IMR-90 (cell line): Measurements from ENCODE around the gene CDC73. TPM values are rescaled to one million over a fixed set of nuclear protein-coding genes. Genes with fewer than 3 reads are reported as not detected.

ENCODE experiments used
- ATAC-seq: fragments of 200-7000 bp; cut with Tn5 transposase; 2 replicates; pipeline ENCODE4 v1.9.1; 2020; ENCODE audit warnings: low read depth, mild to moderate bottlenecking, moderate library complexity
- BruUV-seq: library from RNA; stranded (reverse); fragments of 400-500 nt; replicated peaks from 2 replicates; lab custom pipeline; 2021; lab: Mats Ljungman, UMichigan
- CTCF ChIA-PET: fragments of 300-600 bp; formaldehyde crosslinking; extraction: SDS; loops from one replicate; lab custom pipeline; 2021; ENCODE audit warnings: antibody characterized with exemption; lab: Yijun Ruan, JAX
- POLR2A ChIA-PET: fragments of 300-600 bp; sonication (Branson Sonifier 250); formaldehyde crosslinking; loops from one replicate; lab custom pipeline; 2022; ENCODE audit warnings: antibody characterized with exemption; ENCODE audit not compliant: unreplicated experiment; lab: Charles Lee
- DNase-seq: peaks from one replicate; pipeline ENCODE4 v3.0.0; 2013
- H2AFZ ChIP-seq: replicated peaks from 2 replicates; pipeline ENCODE3; 2013; ENCODE audit warnings: low read length, mild to moderate bottlenecking; ENCODE audit not compliant: poor library complexity
- H2AK5ac ChIP-seq: 2 replicates; pipeline ENCODE4 v1.6.1; 2013; ENCODE audit warnings: low read depth, low read length, inconsistent platforms
- H2AK9ac ChIP-seq: replicated peaks from 2 replicates; pipeline ENCODE3; 2013; ENCODE audit warnings: mild to moderate bottlenecking, low read depth, low read length, moderate library complexity; ENCODE audit not compliant: poor library complexity
- H2BK120ac ChIP-seq: 2 replicates; pipeline ENCODE4 v1.6.1; 2013; ENCODE audit warnings: low read depth, low read length, inconsistent platforms
- H2BK15ac ChIP-seq: 3 replicates; pipeline ENCODE4 v1.6.1; 2013; ENCODE audit warnings: low read depth, low read length, inconsistent platforms
- H2BK20ac ChIP-seq: 2 replicates; pipeline ENCODE4 v1.6.1; 2013; ENCODE audit warnings: low read depth, mild to moderate bottlenecking, inconsistent platforms, low read length, moderate library complexity
- H2BK5ac ChIP-seq: 2 replicates; pipeline ENCODE4 v1.6.1; 2013; ENCODE audit warnings: mild to moderate bottlenecking, low read depth, low read length, inconsistent platforms; ENCODE audit not compliant: poor library complexity, severe bottlenecking
- H3K14ac ChIP-seq: replicated peaks from 2 replicates; pipeline ENCODE4 v1.6.1; 2013; ENCODE audit warnings: low read depth, low read length, inconsistent platforms
- H3K18ac ChIP-seq: 2 replicates; pipeline ENCODE4 v1.6.1; 2013; ENCODE audit warnings: low read depth, low read length, control low read depth
- H3K23ac ChIP-seq: 2 replicates; pipeline ENCODE4 v1.6.1; 2013; ENCODE audit warnings: low read depth, low read length, inconsistent platforms
- H3K27ac ChIP-seq: 2 replicates; pipeline ENCODE4 v1.5.1; 2013; ENCODE audit warnings: mild to moderate bottlenecking, control low read depth, low read length; ENCODE audit not compliant: insufficient read depth
- H3K27me3 ChIP-seq: 2 replicates; pipeline ENCODE4 v1.6.1; 2013; ENCODE audit warnings: low read length; ENCODE audit not compliant: control insufficient read depth, insufficient read depth
- H3K36me3 ChIP-seq: 2 replicates; pipeline ENCODE4 v1.6.1; 2013; ENCODE audit warnings: low read length, mixed read lengths; ENCODE audit not compliant: control insufficient read depth, insufficient read depth
- H3K4ac ChIP-seq: 2 replicates; pipeline ENCODE4 v1.6.1; 2013; ENCODE audit warnings: low read depth, low read length, inconsistent platforms
- H3K4me1 ChIP-seq: 2 replicates; pipeline ENCODE4 v1.6.1; 2013; ENCODE audit warnings: low read length, mixed read lengths; ENCODE audit not compliant: control insufficient read depth, insufficient read depth
- H3K4me2 ChIP-seq: 2 replicates; pipeline ENCODE4 v1.6.1; 2013; ENCODE audit warnings: low read depth, mild to moderate bottlenecking, control low read depth, low read length, moderate library complexity
- H3K4me3 ChIP-seq: 2 replicates; pipeline ENCODE4 v1.5.1; 2013; ENCODE audit warnings: low read depth, mild to moderate bottlenecking, control low read depth, low read length, moderate library complexity; ENCODE audit not compliant: insufficient read depth
- H3K56ac ChIP-seq: 2 replicates; pipeline ENCODE4 v1.6.1; 2013; ENCODE audit warnings: low read length, inconsistent platforms; ENCODE audit not compliant: insufficient read depth; ENCODE audit errors: extremely low read depth
- H3K79me1 ChIP-seq, 2 experiments: 2 replicates each; pipeline ENCODE4 v1.6.1; 2013; ENCODE audit warnings: low read length in 2 of 2, inconsistent platforms in 1 of 2, low read depth in 1 of 2
- H3K9ac ChIP-seq: 2 replicates; pipeline ENCODE4 v1.6.1; 2013; ENCODE audit warnings: low read depth, low read length, control low read depth
- H3K9me1 ChIP-seq: 2 replicates; pipeline ENCODE4 v1.6.1; 2013; ENCODE audit warnings: low read length, inconsistent platforms; ENCODE audit not compliant: insufficient read depth
- H3K9me3 ChIP-seq: 2 replicates; pipeline ENCODE4 v1.6.1; 2013; ENCODE audit warnings: low read length; ENCODE audit not compliant: control insufficient read depth, insufficient read depth
- H4K20me1 ChIP-seq: 2 replicates; pipeline ENCODE4 v1.6.1; 2013; ENCODE audit warnings: low read length, inconsistent platforms; ENCODE audit not compliant: insufficient read depth
- H4K5ac ChIP-seq: 2 replicates; pipeline ENCODE4 v1.6.1; 2013; ENCODE audit warnings: mild to moderate bottlenecking, low read depth, low read length, control low read depth
- H4K8ac ChIP-seq, 2 experiments: 2 replicates each; pipeline ENCODE4 v1.6.1; 2013; ENCODE audit warnings: low read depth in 2 of 2, low read length in 2 of 2, control low read depth in 1 of 2, inconsistent platforms in 1 of 2
- H4K91ac ChIP-seq: 2 replicates; pipeline ENCODE4 v1.6.1; 2013; ENCODE audit warnings: low read depth, low read length, inconsistent platforms; ENCODE audit not compliant: insufficient read depth
- CHD1 ChIP-seq: IDR thresholded peaks from 2 replicates; pipeline ENCODE4 v1.6.1; 2012; ENCODE audit warnings: low read depth, low read length, improper control_type of control experiment
- ELK1 ChIP-seq: fragments of 150-350 bp; IDR thresholded peaks from 2 replicates; pipeline ENCODE4 v1.6.1; 2016; ENCODE audit warnings: low read depth, mild to moderate bottlenecking, low read length, moderate library complexity, borderline replicate concordance
- MAFK ChIP-seq: IDR thresholded peaks from 2 replicates; pipeline ENCODE4 v1.6.1; 2012; ENCODE audit warnings: low read depth, low read length, improper control_type of control experiment
- MAZ ChIP-seq: IDR thresholded peaks from 2 replicates; pipeline ENCODE4 v1.6.1; 2012; ENCODE audit warnings: low read depth, mild to moderate bottlenecking, low read length, improper control_type of control experiment, moderate library complexity, borderline replicate concordance
- NFE2L2 ChIP-seq: fragments of 150-350 bp; IDR thresholded peaks from 2 replicates; pipeline ENCODE4 v1.6.1; 2016; ENCODE audit warnings: low read depth, mild to moderate bottlenecking, low read length
- POLR2A ChIP-seq: IDR thresholded peaks from 2 replicates; pipeline ENCODE4 v1.6.1; 2012; ENCODE audit warnings: mild to moderate bottlenecking, low read depth, low read length
- RCOR1 ChIP-seq: IDR thresholded peaks from 2 replicates; pipeline ENCODE4 v1.6.1; 2012; ENCODE audit warnings: mild to moderate bottlenecking, low read length, improper control_type of control experiment; ENCODE audit not compliant: insufficient replicate concordance
- SMC3 ChIP-seq: fragments of 150-350 bp; IDR thresholded peaks from 2 replicates; pipeline ENCODE4 v1.6.1; 2016; ENCODE audit warnings: low read depth, mild to moderate bottlenecking, antibody characterized with exemption, low read length, moderate library complexity
- USF2 ChIP-seq: fragments of 150-350 bp; IDR thresholded peaks from 2 replicates; pipeline ENCODE4 v1.6.1; 2017; ENCODE audit warnings: mild to moderate bottlenecking, antibody characterized with exemption, low read length, low read depth
- WGBS, 2 experiments: methylation state at CpG; one replicate each; pipeline versions ENCODE4 v1.1.5 to v1.1.7; 2013; ENCODE audit warnings: missing lambda C conversion rate in 2 of 2; ENCODE audit not compliant: insufficient read length in 1 of 2; ENCODE audit errors: extremely low coverage in 2 of 2; 5-methylcytosine and 5-hydroxymethylcytosine counted together
- dilution Hi-C: fragments of 300-500 bp; cut with HindIII; formaldehyde crosslinking; loops from one replicate; pipeline ENCODE4 v1.14.3; 2018; ENCODE audit warnings: low sequenced_read_pairs; ENCODE audit not compliant: unreplicated experiment
- in situ Hi-C: fragments of 300-500 bp; cut with MboI; formaldehyde crosslinking; loops from 3 replicates; pipeline ENCODE4 v1.14.3; 2019; ENCODE audit warnings: low sequenced_read_pairs, inconsistent platforms, mixed read lengths
- intact Hi-C: fragments of 100-400 bp; cut with micrococcal nuclease; formaldehyde crosslinking; loops from 2 replicates; pipeline ENCODE4 v1.10.0; 2022
- polyA plus RNA-seq, 3 experiments: library from polyadenylated mRNA; depleted of rRNA; stranded (reverse); fragments of >200 nt; gene quantifications; 2 replicates each; pipeline ENCODE4 v1.2.3, GENCODE V29; 2012; ENCODE audit warnings: low replicate concordance in 1 of 3
- total RNA-seq: library from RNA; depleted of rRNA; stranded (reverse); fragments of >200 nt; gene quantifications from 2 replicates; pipeline ENCODE4 v1.2.3, GENCODE V29; 2012
- TF ChIP-seq, protein P1 (sequence below): conservative IDR thresholded peaks from 2 replicates; pipeline ENCODE4 v1.5.1; 2012; ENCODE audit warnings: mild to moderate bottlenecking, low read depth, low read length, improper control_type of control experiment

The CDC73 gene
- total and polyA plus RNA-seq, 2 of the 4 experiments (the other 2 are of a cell fraction) = 22.1 to 29.6 TPM

GRCh38 chr1:193157360-193157759, 35.5 kb downstream of the CDC73 start:
- Histone ChIP-seq H3K9me3 (no peaks in the 10 kb centered on the region), H3K79me1 (peaks cover 10 to 32% of the 10 kb centered on the region in 2 experiments; a peak in 3 of 4 replicates), H3K9ac (no peak overlapping the region), H3K27ac (peak overlapping the region; percentile 90; the same call in 1 of the 2 replicates), H3K27me3 (no peaks in the 10 kb centered on the region), H2BK5ac (peak overlapping the region; percentile 25), H3K4me2 (peak overlapping the region; percentile 7; the same call in 1 of the 2 replicates), H3K4ac (no peak overlapping the region), H3K18ac (peak overlapping the region; percentile 18; the same call in 1 of the 2 replicates), H3K4me3 (no peak overlapping the region), H2BK20ac (no peak overlapping the region), H4K5ac (no peak overlapping the region), H3K36me3 (peaks cover 9% of the 10 kb centered on the region), H2AFZ (no peak overlapping the region), H4K20me1 (peaks cover 6% of the 10 kb centered on the region; the same call in 1 of the 2 replicates), H3K14ac (no peak overlapping the region), H3K4me1 (peaks cover 7% of the 10 kb centered on the region), H2AK9ac (no peak overlapping the region), H2AK5ac (no peak overlapping the region), H4K91ac (no peak overlapping the region), H2BK120ac (peak overlapping the region; percentile 5; the same call in 1 of the 2 replicates), H2BK15ac (no peak overlapping the region), H4K8ac (peak overlapping the region in 1 of 2 experiments; percentile 1; a peak in 1 of 4 replicates), H3K56ac (no peak overlapping the region), H3K9me1 (peaks cover 4% of the 10 kb centered on the region; the same call in 1 of the 2 replicates), H3K23ac (no peak overlapping the region)
- intact Hi-C loops (no loop called here), in situ Hi-C loops (no loop called here), dilution Hi-C loops (no loop called here)
- WGBS, 2 experiments = no CpG with 5 or more reads among the region's 2 CpGs
- ATAC-seq (peak; percentile 53), DNase-seq (no peak)
- BruUV-seq = no TSS peak
- no peak for TF ChIP-seq SMC3
- no peak for TF ChIP-seq USF2
- TF ChIP-seq, protein P1, sequence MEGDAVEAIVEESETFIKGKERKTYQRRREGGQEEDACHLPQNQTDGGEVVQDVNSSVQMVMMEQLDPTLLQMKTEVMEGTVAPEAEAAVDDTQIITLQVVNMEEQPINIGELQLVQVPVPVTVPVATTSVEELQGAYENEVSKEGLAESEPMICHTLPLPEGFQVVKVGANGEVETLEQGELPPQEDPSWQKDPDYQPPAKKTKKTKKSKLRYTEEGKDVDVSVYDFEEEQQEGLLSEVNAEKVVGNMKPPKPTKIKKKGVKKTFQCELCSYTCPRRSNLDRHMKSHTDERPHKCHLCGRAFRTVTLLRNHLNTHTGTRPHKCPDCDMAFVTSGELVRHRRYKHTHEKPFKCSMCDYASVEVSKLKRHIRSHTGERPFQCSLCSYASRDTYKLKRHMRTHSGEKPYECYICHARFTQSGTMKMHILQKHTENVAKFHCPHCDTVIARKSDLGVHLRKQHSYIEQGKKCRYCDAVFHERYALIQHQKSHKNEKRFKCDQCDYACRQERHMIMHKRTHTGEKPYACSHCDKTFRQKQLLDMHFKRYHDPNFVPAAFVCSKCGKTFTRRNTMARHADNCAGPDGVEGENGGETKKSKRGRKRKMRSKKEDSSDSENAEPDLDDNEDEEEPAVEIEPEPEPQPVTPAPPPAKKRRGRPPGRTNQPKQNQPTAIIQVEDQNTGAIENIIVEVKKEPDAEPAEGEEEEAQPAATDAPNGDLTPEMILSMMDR = no peak
- no peak for TF ChIP-seq CHD1
- TF ChIP-seq POLR2A = no peak
- no peak for TF ChIP-seq MAFK
- TF ChIP-seq MAZ = no peak
- TF ChIP-seq NFE2L2 = no peak
- no peak for TF ChIP-seq ELK1
- no peak for TF ChIP-seq RCOR1
- ChIA-PET CTCF (interaction anchor here (0.6 kb wide), 1 partner anchor 428 kb away, joined by 4 read pairs; no protein-coding TSS in a partner anchor), POLR2A (no interaction called here)
